MCF 10A (cell line): Measurements from ENCODE around the gene PIP5KL1. TPM values are rescaled to one million over a fixed set of nuclear protein-coding genes. Genes with fewer than 3 reads are reported as not detected.
A peak's percentile ranks its signal among the peaks of the same experiment; 100 is the strongest.

Source experiments
- BruUV-seq: library from RNA; stranded (reverse); fragments of 400-500 nt; replicated peaks from 2 replicates; lab custom pipeline; 2021; lab: Mats Ljungman, UMichigan
- CTCF ChIA-PET: fragments of 300-600 bp; sonication (Branson Sonifier 250); formaldehyde crosslinking; extraction: SDS; loops from one replicate; lab custom pipeline; 2021; ENCODE audit warnings: antibody characterized with exemption, inconsistent platforms; lab: Yijun Ruan, JAX
- POLR2A ChIA-PET: fragments of 300-600, 350-650 bp; sonication (Branson Sonifier 250); formaldehyde crosslinking; extraction: SDS; loops from one replicate; lab custom pipeline; 2020; ENCODE audit warnings: antibody characterized with exemption, inconsistent platforms; lab: Yijun Ruan, JAX
- DNase-seq: peaks from one replicate; pipeline ENCODE4 v3.0.0-alpha.2; 2018; ENCODE audit not compliant: unreplicated experiment
- H3K27ac Mint-ChIP-seq: one replicate; pipeline ENCODE4 v1.8.0; 2022; ENCODE audit warnings: mild to moderate bottlenecking, low read depth, mixed read lengths; ENCODE audit not compliant: unreplicated experiment
- H3K27me3 Mint-ChIP-seq: one replicate; pipeline ENCODE4 v1.8.0; 2022; ENCODE audit warnings: mixed read lengths; ENCODE audit not compliant: insufficient read depth, unreplicated experiment
- H3K36me3 Mint-ChIP-seq: one replicate; pipeline ENCODE4 v1.8.0; 2022; ENCODE audit warnings: mild to moderate bottlenecking, moderate library complexity, mixed read lengths; ENCODE audit not compliant: insufficient read depth, unreplicated experiment
- H3K4me1 Mint-ChIP-seq: one replicate; pipeline ENCODE4 v1.8.0; 2022; ENCODE audit warnings: mixed read lengths; ENCODE audit not compliant: insufficient read depth, unreplicated experiment
- H3K4me3 Mint-ChIP-seq: one replicate; pipeline ENCODE4 v1.8.0; 2022; ENCODE audit warnings: mild to moderate bottlenecking, moderate library complexity, mixed read lengths; ENCODE audit not compliant: unreplicated experiment
- H3K9me3 Mint-ChIP-seq: one replicate; pipeline ENCODE4 v1.8.0; 2022; ENCODE audit warnings: mixed read lengths; ENCODE audit not compliant: unreplicated experiment
- intact Hi-C: fragments of 100-400 bp; cut with micrococcal nuclease; formaldehyde crosslinking; loops from 2 replicates; pipeline ENCODE4 v1.14.1; 2022
- total RNA-seq: library from RNA; stranded (reverse); gene quantifications from 2 replicates; pipeline ENCODE4 v1.2.3, GENCODE V29; 2022
- TF ChIP-seq, protein P1 (sequence below): fragments of 200-600 bp; IDR thresholded peaks from one replicate; pipeline ENCODE4 v1.8.0; 2022; ENCODE audit warnings: antibody characterized with exemption, mild to moderate bottlenecking; ENCODE audit not compliant: unreplicated experiment

PIP5KL1 gene
- total RNA-seq, 1 experiment from 2014 or later: 4.0 TPM

DNA sequence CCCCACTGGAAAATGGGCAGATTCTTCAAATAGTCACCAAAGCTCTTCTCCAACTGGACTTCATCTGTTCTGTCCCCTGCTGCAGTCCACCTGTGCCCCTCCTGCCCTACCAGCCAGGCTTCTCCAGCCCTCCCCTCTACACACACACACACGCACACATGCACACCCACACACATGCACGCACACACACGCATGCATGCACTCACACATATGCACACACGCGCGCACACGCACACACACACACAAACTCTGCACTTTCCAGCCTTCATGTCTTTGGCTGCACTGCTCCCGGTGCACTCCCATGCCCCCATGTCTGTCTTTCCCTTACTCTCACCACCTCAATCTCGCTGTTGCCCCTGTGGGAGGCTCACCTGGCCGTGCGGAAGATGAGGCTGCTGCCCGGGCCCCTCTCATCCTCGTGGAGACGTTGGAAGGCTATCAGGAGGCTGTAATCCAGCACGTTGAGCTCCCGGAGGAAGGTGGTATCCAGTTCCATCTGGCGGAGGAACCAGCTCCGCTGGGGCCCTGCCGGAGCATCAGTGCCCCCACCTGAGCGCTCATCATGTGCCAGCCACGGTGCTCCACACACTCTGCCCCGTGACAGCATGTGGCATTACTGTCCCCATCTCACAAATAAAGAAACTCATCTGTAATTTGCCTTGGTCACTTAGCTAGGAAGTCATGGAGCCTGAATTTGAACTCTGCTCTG lies 5.7 kb downstream of the PIP5KL1 start:
- ChIA-PET CTCF (interaction anchor here (0.7 to 1.8 kb wide), 5 partner anchors 15 to 190 kb away, joined by 3 to 6 read pairs (median 3); partner anchors contain the start of gene TOR2A), POLR2A (no interaction called here)
- BruUV-seq: no TSS peak
- Mint-ChIP-seq H3K9me3 (no peaks in the 10 kb centered on the region), H3K4me1 (peaks cover 14% of the 10 kb centered on the region), H3K36me3 (no peaks in the 10 kb centered on the region), H3K4me3 (no peak overlapping the region), H3K27me3 (no peaks in the 10 kb centered on the region), H3K27ac (no peak overlapping the region)
- TF ChIP-seq, protein P1, sequence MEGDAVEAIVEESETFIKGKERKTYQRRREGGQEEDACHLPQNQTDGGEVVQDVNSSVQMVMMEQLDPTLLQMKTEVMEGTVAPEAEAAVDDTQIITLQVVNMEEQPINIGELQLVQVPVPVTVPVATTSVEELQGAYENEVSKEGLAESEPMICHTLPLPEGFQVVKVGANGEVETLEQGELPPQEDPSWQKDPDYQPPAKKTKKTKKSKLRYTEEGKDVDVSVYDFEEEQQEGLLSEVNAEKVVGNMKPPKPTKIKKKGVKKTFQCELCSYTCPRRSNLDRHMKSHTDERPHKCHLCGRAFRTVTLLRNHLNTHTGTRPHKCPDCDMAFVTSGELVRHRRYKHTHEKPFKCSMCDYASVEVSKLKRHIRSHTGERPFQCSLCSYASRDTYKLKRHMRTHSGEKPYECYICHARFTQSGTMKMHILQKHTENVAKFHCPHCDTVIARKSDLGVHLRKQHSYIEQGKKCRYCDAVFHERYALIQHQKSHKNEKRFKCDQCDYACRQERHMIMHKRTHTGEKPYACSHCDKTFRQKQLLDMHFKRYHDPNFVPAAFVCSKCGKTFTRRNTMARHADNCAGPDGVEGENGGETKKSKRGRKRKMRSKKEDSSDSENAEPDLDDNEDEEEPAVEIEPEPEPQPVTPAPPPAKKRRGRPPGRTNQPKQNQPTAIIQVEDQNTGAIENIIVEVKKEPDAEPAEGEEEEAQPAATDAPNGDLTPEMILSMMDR: no peak
- no peak for DNase-seq
- intact Hi-C loops: loop anchor here (10.0 kb wide), 1 partner anchor 710 kb away; no protein-coding TSS in a partner anchor

DNA sequence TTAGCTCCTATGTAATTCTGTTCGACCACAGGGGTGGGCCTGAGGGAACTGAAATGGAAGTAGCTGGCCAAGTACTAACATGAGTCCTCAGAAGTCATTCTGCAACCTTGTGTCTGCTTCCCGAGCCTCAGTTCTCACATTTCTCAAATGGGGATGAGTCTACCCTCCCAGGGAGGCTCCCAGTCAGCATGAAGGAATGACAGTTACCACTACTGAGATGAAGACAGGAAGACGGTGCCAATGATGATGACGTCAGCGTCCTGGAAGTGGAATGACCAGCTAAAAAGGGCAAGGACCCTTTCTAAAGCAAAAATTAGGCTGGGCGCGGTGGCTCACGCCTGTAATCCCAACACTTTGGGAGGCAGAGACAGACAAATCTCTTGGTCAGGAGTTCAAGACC lies 6.8 kb downstream of the PIP5KL1 start:
- H3K27me3 Mint-ChIP-seq: no peaks in the 10 kb centered on the region

DNA sequence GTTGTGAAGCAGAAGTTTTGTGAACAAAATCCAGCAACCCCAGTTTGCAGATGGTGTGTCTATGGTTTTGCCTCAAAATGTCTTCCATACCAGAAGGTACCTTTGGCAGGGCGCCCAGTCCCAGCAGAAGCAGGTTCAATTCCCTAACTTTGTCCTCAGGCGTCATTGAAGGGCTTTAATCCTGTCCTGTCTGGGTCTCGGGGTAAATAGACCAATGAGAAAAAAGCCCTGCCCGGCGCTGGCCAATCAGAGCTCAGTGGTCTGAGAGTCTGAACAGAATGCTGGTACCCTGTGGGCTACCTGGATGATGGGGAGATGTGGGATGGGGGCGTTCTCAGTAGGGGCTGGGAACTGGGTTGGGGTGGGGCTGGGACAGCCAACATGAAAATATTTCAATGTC lies 7.5 kb downstream of the PIP5KL1 start:
- Mint-ChIP-seq H3K9me3 (no peaks in the 10 kb centered on the region), H3K27me3 (no peaks in the 10 kb centered on the region), H3K4me1 (peaks cover 32% of the 10 kb centered on the region), H3K27ac (no peak overlapping the region), H3K36me3 (no peaks in the 10 kb centered on the region), H3K4me3 (no peak overlapping the region)
- ChIA-PET CTCF (interaction anchor here (0.8 to 5.0 kb wide), 11 partner anchors 9 to 413 kb away, joined by 3 to 51 read pairs (median 6); partner anchors contain the start of gene TOR2A), POLR2A (interaction anchor here (0.7 kb wide), 1 partner anchor 312 kb away, joined by 4 read pairs; no protein-coding TSS in a partner anchor)
- no TSS peak for BruUV-seq
- TF ChIP-seq, protein P1: no peak
- DNase-seq: no peak
- intact Hi-C loops: loop anchor here (10.0 kb wide), 1 partner anchor 708 kb away; no protein-coding TSS in a partner anchor

More for the DNA sequence above, 6.8 kb downstream of the PIP5KL1 start:
- intact Hi-C loops: loop anchor here (10.0 kb wide), 1 partner anchor 709 kb away; no protein-coding TSS in a partner anchor
- no TSS peak for BruUV-seq
- Mint-ChIP-seq H3K36me3 (no peaks in the 10 kb centered on the region), H3K4me3 (no peak overlapping the region), H3K9me3 (no peaks in the 10 kb centered on the region), H3K27ac (no peak overlapping the region), H3K4me1 (peaks cover 25% of the 10 kb centered on the region)
- POLR2A ChIA-PET: interaction anchor here (0.5 to 0.7 kb wide), 3 partner anchors 21 to 155 kb away, joined by 3 read pairs; no protein-coding TSS in a partner anchor
- DNase-seq: peak; percentile 86
- TF ChIP-seq, protein P1: no peak
- CTCF ChIA-PET: interaction anchor here (0.6 to 5.0 kb wide), 7 partner anchors 10 to 336 kb away, joined by 3 to 51 read pairs (median 4); no protein-coding TSS in a partner anchor

DNA sequence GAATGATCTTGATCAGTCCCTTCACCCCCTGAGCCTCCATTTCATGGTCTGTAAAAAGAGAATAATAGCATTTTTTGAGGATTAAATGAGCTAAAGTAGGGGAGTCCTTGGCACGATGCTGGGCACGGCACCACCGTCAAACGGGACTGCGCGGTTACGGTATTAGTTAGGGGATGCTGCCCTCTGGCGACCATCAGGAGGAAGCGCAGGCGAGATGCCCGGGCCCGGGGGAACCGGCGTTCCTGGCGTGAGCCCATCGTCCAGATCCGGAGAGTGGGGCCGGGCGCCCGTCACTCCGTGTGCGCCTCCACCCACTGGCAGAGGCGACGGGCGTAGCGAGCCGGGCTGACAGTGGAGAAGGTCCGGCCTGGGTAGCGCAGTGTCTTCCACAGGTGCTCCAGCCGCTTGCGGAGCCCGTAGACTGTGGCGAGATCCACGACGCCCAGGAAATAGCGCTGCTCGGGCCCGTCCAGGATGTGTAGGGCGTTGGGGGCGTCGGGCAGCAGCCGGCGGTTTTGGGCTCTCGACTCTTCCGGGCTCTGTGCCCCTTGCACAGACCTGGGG lies 8.9 kb downstream of the PIP5KL1 start:
- intact Hi-C loops: loop anchor here (1.0 to 10.0 kb wide), 4 partner anchors 47 to 707 kb away; partner anchors contain the start of gene TOR2A
- TF ChIP-seq, protein P1: peak; percentile 97
- POLR2A ChIA-PET: interaction anchor here (0.6 to 4.4 kb wide), 10 partner anchors 9 to 470 kb away, joined by 3 to 23 read pairs (median 4); partner anchors contain the start of genes CDK9, LRSAM1, PIP5KL1 and TOR2A
- DNase-seq: peak; percentile 61
- no peaks in the 10 kb centered on the region for H3K36me3 Mint-ChIP-seq
- no peak overlapping the region for H3K27ac Mint-ChIP-seq
- no peak overlapping the region for H3K4me3 Mint-ChIP-seq
- H3K4me1 Mint-ChIP-seq: peaks cover 33% of the 10 kb centered on the region
- no peaks in the 10 kb centered on the region for H3K9me3 Mint-ChIP-seq
- BruUV-seq: no TSS peak
- H3K27me3 Mint-ChIP-seq: no peaks in the 10 kb centered on the region
- CTCF ChIA-PET: interaction anchor here (0.5 to 5.0 kb wide), 52 partner anchors 8 to 1216 kb away, joined by 3 to 51 read pairs (median 4); partner anchors contain the start of genes CDK9, DPM2, PTRH1 and SLC25A25
